H1 (cell line): ENCODE data around the gene SLC15A1. TPM values are rescaled to one million over a fixed set of nuclear protein-coding genes. Genes with fewer than 3 reads are reported as not detected.

Source experiments
- CHD2 ChIP-seq: IDR thresholded peaks from 2 replicates; pipeline ENCODE4 v1.6.1; 2012; ENCODE audit warnings: low read length, improper control_type of control experiment
- CHD7 ChIP-seq: fragments of 300-600 bp; sonication (generic); IDR thresholded peaks from 2 replicates; pipeline ENCODE4 v1.7.1; 2012; ENCODE audit warnings: low read length, moderate library complexity, mild to moderate bottlenecking, inconsistent platforms; ENCODE audit not compliant: insufficient replicate concordance
- CTBP2 ChIP-seq: IDR thresholded peaks from 2 replicates; pipeline ENCODE4 v1.7.0; 2011; ENCODE audit warnings: borderline replicate concordance, mild to moderate bottlenecking, moderate library complexity, mixed read lengths, low read length; ENCODE audit not compliant: insufficient read depth, insufficient read length
- EZH2 ChIP-seq: fragments of 200-600 bp; sonication (generic); IDR thresholded peaks from 2 replicates; pipeline ENCODE4 v1.7.1; 2012; ENCODE audit warnings: low read depth, mild to moderate bottlenecking, moderate library complexity, low read length, inconsistent platforms; ENCODE audit not compliant: severe bottlenecking
- KDM5A ChIP-seq: fragments of 200-600 bp; IDR thresholded peaks from 2 replicates; pipeline ENCODE4 v1.7.1; 2012; ENCODE audit warnings: mild to moderate bottlenecking, low read length, inconsistent platforms, mixed read lengths
- MAX ChIP-seq: IDR thresholded peaks from 2 replicates; pipeline ENCODE4 v1.6.1; 2012; ENCODE audit warnings: inconsistent platforms
- RNF2 ChIP-seq: fragments of 200-900, 300-1000 bp; sonication (generic); IDR thresholded peaks from 2 replicates; pipeline ENCODE4 v1.7.1; 2016; ENCODE audit warnings: borderline replicate concordance, low read depth, mild to moderate bottlenecking, antibody characterized with exemption, low read length; ENCODE audit not compliant: poor library complexity, severe bottlenecking; ENCODE audit errors: missing control alignments
- SIN3A ChIP-seq, 2 experiments: IDR thresholded peaks in 1 of 2; conservative IDR thresholded peaks in 1 of 2; 2 replicates each; pipeline ENCODE4 v1.6.1; 2011 to 2012; ENCODE audit warnings: low read length in 2 of 2, improper control_type of control experiment in 1 of 2, low read depth in 1 of 2, mild to moderate bottlenecking in 1 of 2
- SP1 ChIP-seq: IDR thresholded peaks from 2 replicates; pipeline ENCODE4 v1.6.1; 2011; ENCODE audit warnings: low read depth, low read length
- SP2 ChIP-seq: IDR thresholded peaks from 2 replicates; pipeline ENCODE4 v1.6.1; 2012; ENCODE audit warnings: mild to moderate bottlenecking, low read length, inconsistent platforms
- TAF1 ChIP-seq: IDR thresholded peaks from 2 replicates; pipeline ENCODE4 v1.6.1; 2011; ENCODE audit warnings: mild to moderate bottlenecking, low read depth, low read length
- polyA plus RNA-seq, 7 experiments: library from polyadenylated mRNA; depleted of rRNA in 3 of 7; stranded (reverse) in 5 of 7; unstranded in 2 of 7; fragments of >200 nt in 5 of 7; fragments of 200-250 nt in 2 of 7; gene quantifications; 1 replicate in 5 of 7; 2 replicates in 1 of 7; 4 replicates in 1 of 7; pipeline versions ENCODE4 v1.2.1 to v1.2.3, GENCODE V29; 2011 to 2013; ENCODE audit warnings: missing spikeins in 2 of 7, mixed read lengths in 2 of 7
- total RNA-seq: library from RNA; stranded (reverse); fragmentation: NEBNext Ultra II Directional; extraction: Animal tissue kit (Norgen Biotek cat#: 25700); gene quantifications from 2 replicates; pipeline ENCODE4 v1.2.1, GENCODE V29; 2021

Gene SLC15A1
- total and polyA plus RNA-seq, 2 of the 8 experiments (the other 6 are each of a cell fraction or from before 2014, with no cell fraction given): 1.3 to 2.4 TPM

GRCh38 chr13:98786023-98786422 is 33.6 kb upstream of the SLC15A1 start (continued):
- no peak for TF ChIP-seq CHD7
- no peak for TF ChIP-seq RNF2
- no peak for TF ChIP-seq TAF1
- no peak for TF ChIP-seq EZH2
- TF ChIP-seq MAX: no peak
- TF ChIP-seq KDM5A: no peak
- TF ChIP-seq SP2: no peak
- TF ChIP-seq CTBP2: no peak
- TF ChIP-seq CHD2: no peak
- TF ChIP-seq SIN3A (conservative IDR thresholded peaks at IDR 0.05 in 1 of 2, IDR thresholded peaks at IDR 0.05 in 1 of 2; ENCODE audit: low read depth in 1 of 2, low read length in 2 of 2): no peak
- no peak for TF ChIP-seq SP1
